Esophagus muscularis mucosa (tissue), 4 donors: Measurements from ENCODE around the gene TEX48. TPM values are rescaled to one million over a fixed set of nuclear protein-coding genes. Genes with fewer than 3 reads are reported as not detected.

Experiments used
- DNase-seq: peaks from one replicate; pipeline ENCODE4 v3.0.0-alpha.2; 2017; ENCODE audit errors: extremely low spot score
- H3K27ac ChIP-seq, 4 donors: fragments of 200-600 bp; sonication (generic); replicated peaks in 1 of 4; 1 replicate in 3 of 4; 2 replicates in 1 of 4; pipeline ENCODE4 v1.5.1; 2016 to 2019; ENCODE audit warnings: mild to moderate bottlenecking in 1 of 4
- H3K27me3 ChIP-seq, 4 donors: fragments of 200-600 bp; sonication (generic); one replicate each; pipeline versions ENCODE4 v1.5.1 to v1.6.0; 2016 to 2019
- H3K36me3 ChIP-seq, 4 donors: fragments of 200-600 bp; sonication (generic); one replicate each; pipeline ENCODE4 v1.5.1; 2016 to 2019
- H3K4me1 ChIP-seq, 4 donors: fragments of 200-600 bp; sonication (generic); one replicate each; pipeline ENCODE4 v1.5.1; 2016 to 2019
- H3K4me3 ChIP-seq, 4 donors: fragments of 200-600 bp; sonication (generic); 1 replicate in 2 of 4; 2 replicates in 2 of 4; pipeline ENCODE4 v1.5.1; 2016 to 2019; ENCODE audit warnings: mild to moderate bottlenecking in 4 of 4, moderate library complexity in 1 of 4
- H3K9me3 ChIP-seq, 4 donors: fragments of 200-600 bp; sonication (generic); 1 replicate in 3 of 4; 2 replicates in 1 of 4; pipeline ENCODE4 v1.5.1; 2016 to 2019
- EP300 ChIP-seq: sonication (generic); formaldehyde crosslinking; IDR thresholded peaks from one replicate; pipeline ENCODE4 v1.6.1; 2017; ENCODE audit warnings: antibody characterized with exemption
- POLR2A ChIP-seq: fragments of 450-650 bp; IDR thresholded peaks from one replicate; pipeline ENCODE4 v1.6.1; 2017; ENCODE audit warnings: antibody characterized with exemption, moderate library complexity, mild to moderate bottlenecking, low read depth
- POLR2AphosphoS5 ChIP-seq, 2 donors: sonication (generic); formaldehyde crosslinking; IDR thresholded peaks; one replicate each; pipeline ENCODE4 v1.6.1; 2017; ENCODE audit warnings: antibody characterized with exemption in 2 of 2
- WGBS: methylation state at CpG from one replicate; pipeline ENCODE4 v1.1.5; 2018; 5-methylcytosine and 5-hydroxymethylcytosine counted together
- intact Hi-C: fragments of 100-400 bp; cut with DNase I; formaldehyde crosslinking; loops from one replicate; pipeline ENCODE4 v1.15.1; 2023
- total RNA-seq, 4 donors: library from RNA; depleted of rRNA; stranded (reverse); fragments of >200 nt; gene quantifications; one replicate each; pipeline versions ENCODE4 v1.1.0 to v1.2.1, GENCODE V29; 2016
- TF ChIP-seq, protein P1 (sequence below), 3 experiments: fragments of 200-600 bp in 2 of 3; fragments of 450-650 bp in 1 of 3; sonication (generic) in 2 of 3; IDR thresholded peaks; one replicate each; pipeline ENCODE4 v1.5.1; 2017 to 2019; ENCODE audit warnings: antibody characterized with exemption in 3 of 3, mild to moderate bottlenecking in 2 of 3, moderate library complexity in 1 of 3

The TEX48 gene
- total RNA-seq, 4 donors from 2014 or later = not detected

DNA sequence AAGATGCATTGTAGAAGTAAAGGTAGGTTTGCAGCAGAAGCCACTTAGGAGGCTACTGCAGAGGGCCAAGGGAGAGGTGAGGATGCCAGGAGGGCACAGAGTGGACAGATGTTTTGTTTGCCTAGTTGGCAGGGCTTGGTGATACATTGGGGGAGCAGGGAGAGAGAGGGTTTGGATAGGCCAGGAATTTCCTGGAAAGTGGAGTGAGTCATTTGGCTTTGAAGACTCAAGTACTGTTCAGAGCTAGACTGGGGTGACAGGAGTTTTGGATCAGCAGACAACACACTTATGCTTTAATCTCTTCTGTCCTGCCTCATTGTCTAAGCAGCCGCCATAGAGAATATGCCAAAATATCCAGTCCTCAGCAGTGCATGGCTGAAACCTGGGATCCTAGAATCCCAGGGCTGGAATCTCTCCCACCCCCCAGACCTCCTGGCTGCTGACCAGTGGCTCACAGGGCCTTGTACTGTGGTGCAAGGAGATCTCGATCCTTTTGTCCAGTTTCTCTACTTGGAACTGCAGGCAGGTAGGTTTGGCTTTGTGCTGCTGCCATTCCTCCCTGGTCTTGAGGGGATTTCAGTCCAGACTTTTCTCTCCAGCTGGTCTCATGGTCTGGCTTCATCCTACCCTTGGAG lies 59.9 kb downstream of the TEX48 start:
- Histone ChIP-seq H3K4me1 (peaks cover 0 to 21% (median 16%) of the 10 kb centered on the region in 4 donors), H3K27me3 (no peaks in the 10 kb centered on the region), H3K9me3 (no peaks in the 10 kb centered on the region), H3K4me3 (no peak overlapping the region), H3K36me3 (peaks cover 0 to 69% (median 28%) of the 10 kb centered on the region in 4 donors), H3K27ac (peak overlapping the region in 1 of 4 donors; percentile 23)
- TF ChIP-seq POLR2AphosphoS5 (IDR thresholded peaks at IDR 0.05) (no peak), POLR2A (no peak), EP300 (no peak)
- TF ChIP-seq, protein P1, sequence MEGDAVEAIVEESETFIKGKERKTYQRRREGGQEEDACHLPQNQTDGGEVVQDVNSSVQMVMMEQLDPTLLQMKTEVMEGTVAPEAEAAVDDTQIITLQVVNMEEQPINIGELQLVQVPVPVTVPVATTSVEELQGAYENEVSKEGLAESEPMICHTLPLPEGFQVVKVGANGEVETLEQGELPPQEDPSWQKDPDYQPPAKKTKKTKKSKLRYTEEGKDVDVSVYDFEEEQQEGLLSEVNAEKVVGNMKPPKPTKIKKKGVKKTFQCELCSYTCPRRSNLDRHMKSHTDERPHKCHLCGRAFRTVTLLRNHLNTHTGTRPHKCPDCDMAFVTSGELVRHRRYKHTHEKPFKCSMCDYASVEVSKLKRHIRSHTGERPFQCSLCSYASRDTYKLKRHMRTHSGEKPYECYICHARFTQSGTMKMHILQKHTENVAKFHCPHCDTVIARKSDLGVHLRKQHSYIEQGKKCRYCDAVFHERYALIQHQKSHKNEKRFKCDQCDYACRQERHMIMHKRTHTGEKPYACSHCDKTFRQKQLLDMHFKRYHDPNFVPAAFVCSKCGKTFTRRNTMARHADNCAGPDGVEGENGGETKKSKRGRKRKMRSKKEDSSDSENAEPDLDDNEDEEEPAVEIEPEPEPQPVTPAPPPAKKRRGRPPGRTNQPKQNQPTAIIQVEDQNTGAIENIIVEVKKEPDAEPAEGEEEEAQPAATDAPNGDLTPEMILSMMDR (IDR thresholded peaks at IDR 0.05) = no peak
- intact Hi-C loops = no loop called here
- WGBS = 56% methylated on average over 2 of the region's 2 CpGs
- no peak for DNase-seq

DNA sequence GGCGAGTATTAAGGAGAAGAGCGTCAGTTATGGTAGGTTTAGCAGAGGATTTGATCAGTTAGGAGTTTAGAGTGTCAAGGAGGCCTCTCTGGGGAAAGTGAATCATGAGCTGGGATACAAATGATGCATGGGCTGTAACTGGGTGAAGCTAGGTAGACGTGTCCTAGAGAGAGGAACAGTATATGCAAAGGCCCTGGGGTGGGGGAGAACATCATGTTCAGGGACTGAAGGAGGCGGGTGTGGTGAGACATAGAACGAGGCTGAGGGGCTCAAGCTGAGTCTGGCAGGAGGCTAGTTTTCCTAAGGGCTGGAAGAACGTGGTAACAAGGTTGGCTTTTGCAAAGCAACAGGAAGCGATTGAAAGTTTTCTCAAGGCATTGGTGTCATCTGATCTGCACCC lies 60.4 kb downstream of the TEX48 start:
- DNase-seq = no peak
- no peak overlapping the region for H3K4me3 ChIP-seq
- H3K27ac ChIP-seq = peak overlapping the region in 1 of 4 donors; percentile 23
- intact Hi-C loops = no loop called here
- no peaks in the 10 kb centered on the region for H3K27me3 ChIP-seq
- peaks cover 0 to 26% (median 22%) of the 10 kb centered on the region in 4 donors for H3K4me1 ChIP-seq
- H3K9me3 ChIP-seq = no peaks in the 10 kb centered on the region
- peaks cover 0 to 63% (median 22%) of the 10 kb centered on the region in 4 donors for H3K36me3 ChIP-seq
- no peak for TF ChIP-seq POLR2A
- 85% methylated on average over 7 of the region's 7 CpGs for WGBS

DNA sequence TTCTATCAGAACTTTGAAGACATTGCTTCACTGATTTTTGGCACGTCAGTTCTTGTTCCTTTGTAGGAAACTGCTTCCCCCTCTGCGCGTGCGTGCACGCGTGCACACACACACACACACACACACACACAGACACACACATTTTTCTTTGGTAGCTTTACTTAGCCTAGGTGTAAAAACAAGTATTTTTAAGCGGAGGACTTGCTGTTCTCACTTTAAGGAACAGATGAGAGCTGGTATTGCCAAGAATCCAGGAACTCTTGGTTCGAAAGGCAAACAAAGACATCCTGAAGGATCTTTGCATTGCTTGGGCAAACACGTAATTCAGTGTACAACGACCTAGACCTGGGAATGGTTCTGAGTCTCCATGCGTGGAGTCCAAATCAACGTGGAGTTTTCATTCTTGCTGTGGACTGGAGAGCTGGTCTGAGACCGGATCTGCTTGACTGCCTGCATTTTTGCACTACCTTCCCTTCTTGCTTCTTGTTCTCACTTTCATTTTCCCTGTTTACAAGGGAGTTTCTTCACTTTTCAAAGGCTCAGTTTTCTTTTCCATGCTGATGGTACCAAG lies 62.7 kb downstream of the TEX48 start:
- H3K27me3 ChIP-seq = no peaks in the 10 kb centered on the region
- H3K9me3 ChIP-seq = no peaks in the 10 kb centered on the region
- peaks cover 0 to 43% (median 14%) of the 10 kb centered on the region in 4 donors for H3K36me3 ChIP-seq
- H3K27ac ChIP-seq = peak overlapping the region in 3 of 4 donors; percentile 25 to 27 (median 26)
- DNase-seq = no peak
- intact Hi-C loops = loop anchor here (10.0 kb wide), 1 partner anchor 114 kb away; the partner anchor contains the start of gene WHRN
- no peak for TF ChIP-seq POLR2AphosphoS5 (IDR thresholded peaks at IDR 0.05)
- TF ChIP-seq POLR2A = no peak
- no peak for TF ChIP-seq EP300
- TF ChIP-seq, protein P1 (IDR thresholded peaks at IDR 0.05) = no peak
- peak overlapping the region in 1 of 4 donors; percentile 35 for H3K4me3 ChIP-seq
- 87% methylated on average over 13 of the region's 13 CpGs for WGBS
- H3K4me1 ChIP-seq = peaks cover 0 to 35% (median 29%) of the 10 kb centered on the region in 4 donors

GRCh38 chr9:114616684-114617520 lies 65.1 kb downstream of the TEX48 start:
- no peak overlapping the region for H3K4me3 ChIP-seq
- H3K36me3 ChIP-seq = peaks cover 0 to 29% (median 14%) of the 10 kb centered on the region in 4 donors
- no peak for TF ChIP-seq POLR2AphosphoS5 (IDR thresholded peaks at IDR 0.05)
- TF ChIP-seq POLR2A = no peak
- TF ChIP-seq, protein P1 (IDR thresholded peaks at IDR 0.05) = no peak
- no peak for TF ChIP-seq EP300
- WGBS = 63% methylated on average over 4 of the region's 4 CpGs
- H3K4me1 ChIP-seq = peaks cover 9 to 50% (median 43%) of the 10 kb centered on the region in 4 donors
- peak overlapping the region in 3 of 4 donors; percentile 2 to 52 (median 38) for H3K27ac ChIP-seq
- intact Hi-C loops = loop anchor here (10.0 kb wide), 1 partner anchor 112 kb away; the partner anchor contains the start of gene WHRN
- no peak for DNase-seq
- peaks cover 0 to 3% (median 0%) of the 10 kb centered on the region in 4 donors for H3K9me3 ChIP-seq
- H3K27me3 ChIP-seq = no peaks in the 10 kb centered on the region

Other genes with a start within 250 kb of the TEX48 start
- gene WHRN, start 176.7 kb downstream of the TEX48 start, total RNA-seq = 10 to 100 TPM in 2 of 4 donors, 1 to 10 TPM in 2; 8.1 to 12.6 (median 10.7) TPM
- gene ATP6V1G1, start 94.4 kb downstream of the TEX48 start, total RNA-seq = 100 to 1,000 TPM in 2 of 4 donors, 10 to 100 TPM in 2; 88.0 to 135 (median 113) TPM
- 10 to 100 TPM in 2 of 4 donors, 1 to 10 TPM in 2; 7.8 to 17.9 (median 10.2) TPM for gene TMEM268, start 70.9 kb downstream of the TEX48 start, total RNA-seq
- not detected for gene TEX53, start 24.4 kb downstream of the TEX48 start, total RNA-seq
- gene TNFSF15, start 123.8 kb upstream of the TEX48 start, total RNA-seq = under 1 TPM; 0.06 to 0.83 (median 0.25) TPM
- gene TNFSF8, start 248.4 kb upstream of the TEX48 start, total RNA-seq = 1 to 10 TPM in 2 of 4 donors, under 1 TPM in 2; 0.46 to 4.0 (median 1.4) TPM